ELF-1 (cell line): ENCODE results near the gene THSD4.
A peak's percentile ranks its signal among the peaks of the same experiment; 100 is the strongest.

ENCODE experiments used
- DNase-seq: peaks from one replicate; pipeline ENCODE4 v3.0.0-alpha.2; 2016; ENCODE audit warnings: low read depth, low spot score

The THSD4 gene

DNA sequence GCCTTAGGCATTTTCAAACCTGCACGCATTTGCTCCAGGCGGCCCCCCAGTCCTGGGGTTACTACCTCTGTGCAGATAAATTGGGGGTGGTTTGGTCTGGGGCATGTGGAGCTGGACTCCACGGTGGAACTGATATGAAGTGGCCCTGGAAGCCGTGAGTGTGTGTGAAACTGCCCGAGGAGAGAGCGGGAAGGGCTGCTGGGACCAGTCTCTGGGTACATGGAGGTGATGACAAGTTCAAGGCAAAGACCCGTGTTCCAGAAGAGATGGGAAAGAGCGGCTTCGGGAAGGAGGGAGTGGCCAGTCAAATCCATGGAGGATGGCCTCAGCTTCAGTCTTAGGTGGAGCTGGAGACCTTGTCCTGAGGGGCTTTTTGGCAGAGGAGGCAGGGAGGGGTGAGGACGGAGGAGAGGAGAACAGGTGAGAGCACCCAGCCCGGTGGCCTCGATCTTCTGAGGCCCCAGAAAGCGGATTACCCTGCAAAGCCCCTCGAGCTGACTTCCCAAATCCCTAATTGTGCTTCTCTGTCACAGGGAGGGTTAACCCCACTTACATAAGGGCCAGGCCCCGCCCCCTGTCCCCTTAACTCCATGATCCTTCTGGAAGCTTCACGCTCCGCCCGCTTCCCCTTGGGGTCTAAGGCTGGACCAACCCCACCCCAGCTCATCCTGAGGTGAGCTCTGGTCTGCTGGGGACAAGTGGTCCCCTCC, 693.2 kb downstream of the THSD4 start:
- no peak for DNase-seq

GRCh38 chr15:71809346-71809745, 694.1 kb downstream of the THSD4 start:
- DNase-seq = no peak

DNA sequence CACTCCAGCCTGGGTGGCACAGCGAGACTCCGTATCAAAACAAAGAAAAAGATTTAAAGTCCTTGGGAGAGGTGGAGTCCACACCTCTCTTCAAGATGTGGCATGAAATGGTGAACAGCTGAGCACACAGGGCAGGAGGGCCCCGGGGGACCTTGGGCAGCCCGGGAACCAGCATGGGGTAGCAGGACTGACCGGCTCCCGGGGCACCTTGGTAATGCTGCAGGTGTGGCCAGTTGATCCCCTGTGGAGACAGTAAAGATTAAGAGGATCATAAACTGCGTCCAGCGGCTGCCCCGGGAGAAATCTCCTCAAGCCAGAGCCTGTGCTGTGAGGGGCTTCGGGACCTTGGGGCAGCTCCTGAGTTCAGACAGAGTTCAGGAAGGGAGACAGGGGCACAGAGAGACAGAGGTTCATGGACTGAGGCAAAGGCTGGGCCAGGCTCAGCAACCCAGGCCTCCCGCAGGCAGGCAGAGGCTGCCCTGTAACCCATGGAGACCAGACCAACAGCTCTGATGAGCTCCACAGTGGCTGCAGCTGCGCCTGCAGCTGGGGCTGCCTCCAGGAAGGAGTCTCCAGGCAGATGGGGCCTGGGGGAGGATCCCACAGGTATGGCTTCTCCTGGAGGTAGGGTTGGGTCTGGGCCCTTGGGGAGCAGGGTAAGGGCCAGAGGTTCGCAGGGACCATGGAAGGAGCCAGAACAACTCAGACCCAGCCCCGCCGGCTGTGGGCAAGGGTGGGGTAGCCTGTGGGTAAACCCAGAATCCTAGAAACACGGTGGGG, 695.2 kb downstream of the THSD4 start, which contains the start of gene NR2E3:
NR2E3 (plus strand) TSS at position 299 of the 780 bp plus-strand sequence; CDS start at position 489, 190 bp downstream.
- DNase-seq = peak; percentile 58

DNA sequence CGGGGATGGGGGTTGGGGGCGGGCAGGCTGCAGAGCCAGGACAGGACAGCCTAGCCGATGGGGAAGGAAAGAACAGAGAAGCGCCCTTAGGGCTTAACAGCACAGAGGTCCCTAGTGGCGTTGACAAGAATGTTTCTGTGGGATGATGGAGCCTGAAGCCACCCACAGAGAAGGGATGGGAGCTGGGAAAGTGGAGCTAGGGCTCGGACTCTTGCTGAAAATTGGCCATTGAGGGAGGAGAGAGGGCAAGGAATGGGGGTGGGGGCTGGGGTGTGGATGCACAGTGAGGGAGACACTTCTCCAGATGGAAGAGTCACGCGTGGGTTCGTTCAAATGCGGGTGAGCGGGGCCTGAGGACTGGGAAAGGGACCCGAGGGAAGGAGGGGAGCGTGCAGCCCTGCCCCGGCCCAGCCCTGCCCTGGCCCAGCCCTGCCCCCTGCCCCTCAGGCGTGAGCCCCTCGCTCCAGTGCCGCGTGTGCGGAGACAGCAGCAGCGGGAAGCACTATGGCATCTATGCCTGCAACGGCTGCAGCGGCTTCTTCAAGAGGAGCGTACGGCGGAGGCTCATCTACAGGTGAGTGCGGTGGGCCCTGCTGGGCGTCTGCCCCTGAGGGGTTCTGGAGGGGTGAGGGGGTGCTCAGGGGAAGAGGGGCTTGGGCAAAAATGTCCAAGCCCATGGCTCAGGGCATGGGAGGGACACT, 695.9 kb downstream of the THSD4 start:
- DNase-seq = peak; percentile 31

GRCh38 chr15:71811752-71812735, 696.8 kb downstream of the THSD4 start:
- DNase-seq = no peak

- DNase-seq = no peak
Observed at GRCh38 chr15:71812966-71813722, 697.9 kb downstream of the THSD4 start.

DNA sequence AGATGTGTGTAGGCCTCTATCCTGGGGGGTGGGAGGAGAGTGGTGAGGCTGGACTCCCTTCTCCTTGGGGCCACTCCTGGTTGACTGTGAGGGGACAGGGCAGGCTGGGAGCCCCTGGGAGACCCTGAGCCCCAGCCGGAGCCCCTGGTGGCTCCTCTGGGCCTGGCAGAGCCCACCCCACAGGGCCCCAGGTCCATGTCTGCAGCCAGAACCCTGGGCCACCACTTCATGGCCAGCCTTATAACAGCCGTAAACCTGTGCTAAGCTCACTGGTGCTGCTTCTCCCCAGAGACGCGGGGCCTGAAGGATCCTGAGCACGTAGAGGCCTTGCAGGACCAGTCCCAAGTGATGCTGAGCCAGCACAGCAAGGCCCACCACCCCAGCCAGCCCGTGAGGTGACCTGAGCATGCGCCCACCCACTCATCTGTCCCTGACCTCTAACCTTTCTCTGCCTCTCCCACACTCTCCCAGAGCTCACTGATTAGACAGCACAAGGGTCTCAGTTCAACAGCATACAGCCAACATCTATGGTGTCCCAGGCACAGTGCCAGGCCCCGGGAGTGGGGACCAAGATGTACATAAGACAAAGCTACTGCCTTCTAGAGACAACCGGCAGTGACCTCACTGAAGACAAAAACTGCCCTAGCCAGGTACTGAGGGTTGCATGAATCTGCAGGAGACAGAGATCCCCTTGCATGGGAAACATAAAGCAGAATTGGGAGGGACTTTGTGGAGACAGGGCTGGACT, 698.6 kb downstream of the THSD4 start:
- DNase-seq = no peak

GRCh38 chr15:71815301-71815700, 700.0 kb downstream of the THSD4 start:
- no peak for DNase-seq

GRCh38 chr15:71817351-71817750, 702.1 kb downstream of the THSD4 start:
- DNase-seq = no peak

- DNase-seq = no peak
Observed at GRCh38 chr15:71820127-71820526, 704.9 kb downstream of the THSD4 start.

DNA sequence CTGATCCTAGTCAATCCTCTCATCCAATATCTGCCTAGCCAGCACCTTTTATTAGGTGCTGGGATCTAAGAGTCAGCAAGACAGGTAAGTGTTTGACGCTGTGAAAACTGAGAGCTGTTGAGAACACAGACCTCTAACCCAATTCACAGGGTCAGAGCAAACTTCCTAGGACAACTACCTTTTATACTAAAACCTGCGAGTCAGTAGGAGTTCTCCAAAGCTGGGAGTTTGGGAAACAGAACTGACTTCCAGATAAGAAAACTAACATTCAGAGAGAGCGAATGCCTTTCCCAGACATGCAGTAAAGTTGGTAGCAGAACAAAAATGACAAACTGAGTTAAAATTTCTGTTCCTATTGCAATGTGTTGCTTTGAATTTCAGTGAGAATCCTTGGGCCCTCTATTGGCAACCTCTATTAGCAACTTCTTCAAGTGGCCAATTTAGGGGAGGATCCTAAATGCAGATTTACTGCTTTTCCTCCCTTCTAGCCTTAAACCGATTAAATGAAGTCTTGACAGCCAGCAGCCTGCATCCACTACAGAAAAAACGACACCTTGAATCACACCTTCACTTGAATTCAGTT, 706.4 kb downstream of the THSD4 start:
- DNase-seq = no peak

DNA sequence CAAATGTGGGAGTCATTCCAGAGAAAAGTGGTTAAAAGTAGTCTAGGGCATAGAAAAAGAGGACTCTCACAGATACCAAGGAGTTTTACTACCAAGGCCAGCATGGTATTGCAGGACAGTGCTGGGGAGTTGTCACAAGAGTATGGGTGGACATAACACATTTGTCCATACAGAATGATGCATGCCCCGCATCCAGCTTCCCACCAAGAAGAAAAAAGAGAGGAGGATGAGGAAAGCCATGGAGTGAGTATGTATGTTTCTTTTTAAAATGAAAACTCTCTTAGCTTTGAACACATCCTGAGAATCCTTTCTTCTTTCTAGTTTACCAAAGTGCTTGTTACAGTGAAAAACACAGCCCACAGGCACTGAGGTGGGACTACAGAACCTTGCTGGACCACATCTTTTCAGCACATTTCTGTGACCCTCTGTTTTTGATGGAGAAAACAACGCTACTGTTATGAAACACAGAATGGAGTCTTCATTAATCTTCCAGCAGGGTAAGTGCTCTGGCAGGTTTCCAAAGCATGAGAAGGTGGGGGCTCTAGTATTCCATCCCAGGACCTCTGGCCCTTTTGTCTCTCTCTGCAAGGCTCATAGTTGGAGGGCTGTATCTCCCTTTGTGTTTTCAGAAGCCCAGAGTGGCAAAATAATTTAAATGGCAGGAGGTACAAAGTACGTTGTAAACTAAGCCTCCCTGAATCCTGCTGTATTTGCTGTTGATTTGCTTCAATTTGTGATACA, 707.8 kb downstream of the THSD4 start:
- DNase-seq = no peak

GRCh38 chr15:71823801-71824200, 708.5 kb downstream of the THSD4 start:
- DNase-seq = no peak

DNA sequence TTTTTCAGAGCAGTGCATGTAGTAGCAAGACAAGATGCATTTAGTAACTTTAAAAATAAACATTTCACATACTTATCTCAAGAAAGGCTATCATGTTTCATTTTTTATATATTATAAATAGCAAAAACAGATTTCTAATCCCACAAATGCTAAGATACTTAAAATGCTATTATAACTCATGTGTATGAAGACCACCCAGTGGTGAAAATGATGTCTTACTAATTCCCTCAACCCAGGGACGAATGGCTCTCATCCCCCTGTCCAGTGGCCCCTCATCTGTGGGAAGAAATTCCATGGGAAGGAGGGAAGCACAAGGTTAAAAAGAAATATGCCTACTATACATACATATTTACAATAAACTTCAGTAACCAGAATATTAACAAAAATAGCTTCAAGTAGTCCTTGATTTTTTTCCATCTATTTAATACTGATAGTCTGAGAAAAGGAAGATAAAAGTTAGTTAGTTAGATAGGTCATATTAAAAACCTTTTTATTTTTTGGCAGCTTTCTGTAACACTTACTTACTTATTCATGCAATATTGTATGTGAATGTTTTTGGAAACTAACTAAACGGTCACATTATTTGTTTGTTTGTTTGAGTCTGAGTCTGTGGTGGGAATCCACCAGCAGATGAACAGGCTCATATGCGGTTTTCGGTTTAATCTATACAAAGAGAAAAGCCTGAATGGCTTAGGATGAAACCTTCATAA, 709.9 kb downstream of the THSD4 start:
- no peak for DNase-seq

DNA sequence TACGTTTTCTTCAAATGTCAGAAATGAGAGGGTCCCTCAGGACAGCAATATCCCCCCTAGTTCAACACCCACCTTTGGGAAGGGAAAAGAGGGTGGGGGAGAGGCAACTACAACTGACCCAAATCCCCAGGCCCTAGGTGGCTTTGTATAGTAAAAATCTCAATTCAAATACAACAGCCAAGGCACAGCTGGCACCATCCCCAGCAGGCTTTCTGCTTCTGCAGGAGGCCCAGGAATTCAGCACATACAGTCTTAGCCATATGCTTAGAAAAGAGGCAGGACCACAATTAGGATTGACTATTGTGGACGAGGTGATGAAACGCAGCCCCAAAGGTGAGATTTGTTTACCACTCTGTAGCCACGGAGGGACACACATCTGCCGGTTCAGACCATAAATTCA, 710.9 kb downstream of the THSD4 start:
- DNase-seq = no peak

GRCh38 chr15:71830981-71831380, 715.7 kb downstream of the THSD4 start:
- DNase-seq = no peak
